Uterus (tissue), 4 donors: ENCODE results near the gene FBRSL1. TPM values are rescaled to one million over a fixed set of nuclear protein-coding genes. Genes with fewer than 3 reads are reported as not detected.

Source experiments
- DNase-seq, 2 donors: peaks; one replicate each; pipeline ENCODE4 v3.0.0-alpha.2; 2019 to 2020
- H3K27ac ChIP-seq, 2 donors: fragments of 200-600 bp; sonication (generic); 1 replicate in 1 of 2; 2 replicates in 1 of 2; pipeline ENCODE4 v1.5.1; 2016 to 2018
- H3K27me3 ChIP-seq, 2 donors: fragments of 200-600 bp; sonication (generic); one replicate each; pipeline ENCODE4 v1.5.1; 2018 to 2019; ENCODE audit warnings: control low read depth in 1 of 2
- H3K36me3 ChIP-seq, 2 donors: fragments of 200-600 bp; sonication (generic); one replicate each; pipeline ENCODE4 v1.5.1; 2019; ENCODE audit warnings: control low read depth in 1 of 2
- H3K4me1 ChIP-seq, 2 donors: fragments of 200-600 bp; sonication (generic); one replicate each; pipeline ENCODE4 v1.5.1; 2018 to 2019; ENCODE audit warnings: control low read depth in 1 of 2
- H3K4me3 ChIP-seq, 2 donors: fragments of 200-600 bp; sonication (generic); 1 replicate in 1 of 2; 2 replicates in 1 of 2; pipeline ENCODE4 v1.5.1; 2018 to 2019; ENCODE audit warnings: mild to moderate bottlenecking in 1 of 2
- H3K9me3 ChIP-seq, 2 donors: fragments of 200-600 bp; sonication (generic); one replicate each; pipeline ENCODE4 v1.5.1; 2019; ENCODE audit warnings: control low read depth in 1 of 2
- POLR2A ChIP-seq, 2 donors: fragments of 450-650 bp; IDR thresholded peaks; one replicate each; pipeline ENCODE4 v1.6.1; 2016; ENCODE audit warnings: antibody characterized with exemption in 2 of 2, mild to moderate bottlenecking in 1 of 2, moderate library complexity in 1 of 2
- intact Hi-C: fragments of 100-400 bp; cut with DNase I; formaldehyde crosslinking; loops from one replicate; pipeline ENCODE4 v1.15.1; 2023; ENCODE audit warnings: low total_unique reads
- total RNA-seq, 4 donors: library from RNA; depleted of rRNA in 3 of 4; stranded (reverse); fragments of >200 nt in 3 of 4; gene quantifications; one replicate each; pipeline versions ENCODE4 v1.1.0 to v1.2.4, GENCODE V29; 2014 to 2023
- TF ChIP-seq, protein P1 (sequence below), 4 experiments: fragments of 200-600 bp in 2 of 4; fragments of 450-650 bp in 2 of 4; sonication (generic) in 2 of 4; IDR thresholded peaks; one replicate each; pipeline ENCODE4 v1.5.1; 2016 to 2019; ENCODE audit warnings: antibody characterized with exemption in 4 of 4, mild to moderate bottlenecking in 2 of 4, moderate library complexity in 1 of 4
- donor health status: DM: yes; HTN: yes; CAD: no.

FBRSL1 gene
- total RNA-seq, 4 donors from 2014 or later, result 2.9 to 59.1 (median 31.8) TPM

DNA sequence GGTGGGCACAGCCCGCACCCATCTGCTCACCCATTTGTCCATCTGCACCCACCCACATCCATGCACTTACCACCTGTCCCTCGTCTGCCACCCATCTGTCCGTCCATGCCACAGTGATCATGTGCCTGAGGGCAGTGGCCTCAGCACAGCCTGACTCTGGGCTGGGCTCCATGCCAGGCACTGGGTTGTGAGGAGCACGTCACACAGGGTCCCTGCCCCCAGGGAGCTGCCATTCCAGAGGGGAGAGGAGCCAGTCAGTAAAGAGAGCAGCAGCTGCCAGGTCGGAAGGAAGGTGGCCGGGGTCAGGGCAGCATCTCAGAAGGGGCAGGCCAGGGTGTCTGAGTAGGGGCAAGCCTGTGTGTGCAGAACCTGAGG is 43.6 kb downstream of the FBRSL1 start:
- no peaks in the 10 kb centered on the region for H3K4me1 ChIP-seq
- H3K27me3 ChIP-seq, result no peaks in the 10 kb centered on the region
- H3K36me3 ChIP-seq, result no peaks in the 10 kb centered on the region
- intact Hi-C loops, result no loop called here
- no peak for TF ChIP-seq POLR2A (IDR thresholded peaks at IDR 0.05)
- TF ChIP-seq, protein P1, sequence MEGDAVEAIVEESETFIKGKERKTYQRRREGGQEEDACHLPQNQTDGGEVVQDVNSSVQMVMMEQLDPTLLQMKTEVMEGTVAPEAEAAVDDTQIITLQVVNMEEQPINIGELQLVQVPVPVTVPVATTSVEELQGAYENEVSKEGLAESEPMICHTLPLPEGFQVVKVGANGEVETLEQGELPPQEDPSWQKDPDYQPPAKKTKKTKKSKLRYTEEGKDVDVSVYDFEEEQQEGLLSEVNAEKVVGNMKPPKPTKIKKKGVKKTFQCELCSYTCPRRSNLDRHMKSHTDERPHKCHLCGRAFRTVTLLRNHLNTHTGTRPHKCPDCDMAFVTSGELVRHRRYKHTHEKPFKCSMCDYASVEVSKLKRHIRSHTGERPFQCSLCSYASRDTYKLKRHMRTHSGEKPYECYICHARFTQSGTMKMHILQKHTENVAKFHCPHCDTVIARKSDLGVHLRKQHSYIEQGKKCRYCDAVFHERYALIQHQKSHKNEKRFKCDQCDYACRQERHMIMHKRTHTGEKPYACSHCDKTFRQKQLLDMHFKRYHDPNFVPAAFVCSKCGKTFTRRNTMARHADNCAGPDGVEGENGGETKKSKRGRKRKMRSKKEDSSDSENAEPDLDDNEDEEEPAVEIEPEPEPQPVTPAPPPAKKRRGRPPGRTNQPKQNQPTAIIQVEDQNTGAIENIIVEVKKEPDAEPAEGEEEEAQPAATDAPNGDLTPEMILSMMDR (IDR thresholded peaks at IDR 0.05), result no peak
- no peak overlapping the region for H3K4me3 ChIP-seq
- no peaks in the 10 kb centered on the region for H3K9me3 ChIP-seq
- no peak for DNase-seq
- H3K27ac ChIP-seq, result no peak overlapping the region

DNA sequence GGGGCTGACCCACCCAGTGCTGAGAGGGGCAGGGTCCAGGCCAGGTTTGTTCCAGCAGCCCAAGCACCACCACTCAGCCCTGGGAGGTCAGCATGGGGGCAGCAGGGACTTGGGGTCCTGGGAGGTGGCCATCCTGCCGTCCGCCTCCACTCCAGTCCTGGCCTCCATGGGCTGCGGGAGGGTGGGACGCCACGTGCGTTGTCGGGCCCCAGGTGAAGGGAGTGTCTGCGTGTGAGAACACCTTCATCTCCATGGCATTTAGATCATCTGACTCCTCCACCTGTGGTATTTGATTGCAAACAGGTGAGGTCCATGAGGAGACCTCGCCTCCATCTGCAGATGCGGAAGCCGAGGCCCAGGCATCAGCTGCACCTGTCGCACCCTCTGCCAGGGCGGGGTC is 44.1 kb downstream of the FBRSL1 start:
- intact Hi-C loops, result no loop called here
- TF ChIP-seq POLR2A (IDR thresholded peaks at IDR 0.05), result no peak
- TF ChIP-seq, protein P1 (IDR thresholded peaks at IDR 0.05), result no peak

DNA sequence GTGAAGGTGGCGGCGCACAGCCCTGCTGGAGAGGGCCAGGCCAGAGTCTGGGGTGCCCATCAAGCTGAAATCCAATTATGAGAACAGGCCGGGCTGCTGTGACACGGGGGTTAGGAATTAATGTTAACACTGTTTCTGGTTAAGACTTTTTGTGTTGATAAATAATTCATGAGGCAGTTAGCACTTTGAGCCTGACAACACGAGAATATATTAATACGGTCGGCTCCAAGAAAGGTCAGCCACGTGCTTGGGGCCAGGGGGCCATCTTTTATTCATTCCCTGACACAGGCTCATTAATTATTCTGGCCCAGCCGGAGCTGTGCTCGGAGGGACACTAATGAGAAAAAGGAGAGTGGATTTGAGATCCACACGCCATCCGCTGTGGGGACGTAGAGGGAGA is 45.1 kb downstream of the FBRSL1 start:
- H3K9me3 ChIP-seq, result no peaks in the 10 kb centered on the region
- no peaks in the 10 kb centered on the region for H3K4me1 ChIP-seq
- no peak for TF ChIP-seq POLR2A (IDR thresholded peaks at IDR 0.05)
- TF ChIP-seq, protein P1 (IDR thresholded peaks at IDR 0.05), result no peak
- no peak overlapping the region for H3K4me3 ChIP-seq
- H3K36me3 ChIP-seq, result no peaks in the 10 kb centered on the region
- H3K27ac ChIP-seq, result no peak overlapping the region
- intact Hi-C loops, result no loop called here
- DNase-seq, result no peak
- H3K27me3 ChIP-seq, result no peaks in the 10 kb centered on the region

More for the DNA sequence above, 44.1 kb downstream of the FBRSL1 start:
- DNase-seq, result no peak
- Histone ChIP-seq H3K36me3 (no peaks in the 10 kb centered on the region), H3K27me3 (no peaks in the 10 kb centered on the region), H3K9me3 (no peaks in the 10 kb centered on the region), H3K4me3 (no peak overlapping the region), H3K4me1 (no peaks in the 10 kb centered on the region), H3K27ac (no peak overlapping the region)

DNA sequence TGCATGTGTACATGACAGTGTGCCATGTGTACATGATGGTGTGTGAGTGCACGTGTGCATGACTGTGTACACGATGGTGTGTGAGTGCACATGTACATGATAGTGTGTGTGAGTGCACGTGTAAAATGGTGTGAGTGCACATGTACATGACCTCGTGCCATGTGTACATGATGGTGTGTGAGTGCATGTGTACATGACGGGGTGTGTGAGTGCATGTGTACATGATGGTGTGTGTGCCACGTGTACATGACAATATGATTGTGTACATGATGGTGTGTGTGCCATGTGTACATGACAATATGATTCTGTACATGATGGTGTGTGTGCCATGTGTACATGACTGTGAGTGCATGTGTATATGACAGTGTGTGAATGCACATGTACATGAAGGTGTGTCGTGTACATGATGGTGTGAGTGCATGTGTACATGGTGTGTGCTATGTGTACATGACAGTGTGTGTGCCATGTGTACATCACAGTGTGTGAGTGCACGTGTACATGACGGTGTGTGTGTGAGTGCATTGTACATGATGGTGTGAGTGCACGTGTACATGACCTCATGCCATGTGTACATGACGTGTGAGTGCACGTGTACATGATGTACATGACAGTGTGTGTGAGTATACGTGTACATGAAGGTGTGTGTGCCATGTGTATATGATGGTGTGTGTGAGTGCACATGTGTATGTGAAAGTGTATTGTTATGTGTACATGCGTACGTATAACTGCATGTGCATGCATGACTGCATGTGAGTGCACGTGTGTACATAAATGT is 46.3 kb downstream of the FBRSL1 start:
- Histone ChIP-seq H3K27ac (no peak overlapping the region), H3K4me1 (no peaks in the 10 kb centered on the region), H3K9me3 (no peaks in the 10 kb centered on the region), H3K4me3 (no peak overlapping the region), H3K36me3 (no peaks in the 10 kb centered on the region), H3K27me3 (no peaks in the 10 kb centered on the region)
- DNase-seq, result no peak
- intact Hi-C loops, result no loop called here
- TF ChIP-seq, protein P1 (IDR thresholded peaks at IDR 0.05), result no peak
- TF ChIP-seq POLR2A (IDR thresholded peaks at IDR 0.05), result no peak

DNA sequence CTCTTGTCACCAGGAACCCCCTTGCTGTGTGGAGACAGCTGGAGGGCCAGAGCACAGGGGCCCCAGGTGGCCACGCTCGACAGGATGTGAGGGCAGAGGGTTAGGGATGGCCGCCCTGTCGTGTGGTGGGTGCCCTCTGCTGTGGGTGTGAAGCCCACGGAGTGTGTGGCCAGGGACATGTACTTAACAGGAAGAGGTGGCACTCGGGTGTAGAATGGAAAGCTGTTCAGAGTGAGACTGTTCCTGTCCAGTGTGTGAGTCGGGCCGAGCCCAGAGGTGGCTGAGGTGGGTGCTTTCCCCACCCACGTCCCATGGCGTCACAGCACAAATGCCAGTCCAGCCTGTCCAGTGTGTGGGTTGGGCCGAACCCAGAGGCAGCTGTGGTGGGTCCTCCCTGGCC is 47.1 kb downstream of the FBRSL1 start:
- Histone ChIP-seq H3K4me1 (no peaks in the 10 kb centered on the region), H3K27ac (no peak overlapping the region), H3K27me3 (no peaks in the 10 kb centered on the region), H3K4me3 (no peak overlapping the region), H3K36me3 (no peaks in the 10 kb centered on the region), H3K9me3 (no peaks in the 10 kb centered on the region)
- intact Hi-C loops, result no loop called here
- TF ChIP-seq POLR2A (IDR thresholded peaks at IDR 0.05), result no peak
- TF ChIP-seq, protein P1 (IDR thresholded peaks at IDR 0.05), result no peak
- no peak for DNase-seq
